IMR-90 (cell line): Measurements from ENCODE around the gene VPS52.
A peak's percentile ranks its signal among the peaks of the same experiment; 100 is the strongest.

Experiments used
- BHLHE40 ChIP-seq: fragments of 150-350 bp; IDR thresholded peaks from 2 replicates; pipeline ENCODE4 v1.6.1; 2016; ENCODE audit warnings: mild to moderate bottlenecking, low read depth, low read length
- CTCF ChIP-seq: conservative IDR thresholded peaks from 2 replicates; pipeline ENCODE4 v1.5.1; 2012; ENCODE audit warnings: mild to moderate bottlenecking, low read depth, low read length, improper control_type of control experiment
- ELK1 ChIP-seq: fragments of 150-350 bp; IDR thresholded peaks from 2 replicates; pipeline ENCODE4 v1.6.1; 2016; ENCODE audit warnings: low read depth, mild to moderate bottlenecking, low read length, moderate library complexity, borderline replicate concordance
- FOS ChIP-seq: fragments of 150-350 bp; IDR thresholded peaks from 2 replicates; pipeline ENCODE4 v1.6.1; 2016; ENCODE audit warnings: low read depth, low read length
- MAFK ChIP-seq: IDR thresholded peaks from 2 replicates; pipeline ENCODE4 v1.6.1; 2012; ENCODE audit warnings: low read depth, low read length, improper control_type of control experiment
- MAZ ChIP-seq: IDR thresholded peaks from 2 replicates; pipeline ENCODE4 v1.6.1; 2012; ENCODE audit warnings: low read depth, mild to moderate bottlenecking, low read length, improper control_type of control experiment, moderate library complexity, borderline replicate concordance
- MXI1 ChIP-seq: IDR thresholded peaks from 2 replicates; pipeline ENCODE4 v1.6.1; 2012; ENCODE audit warnings: low read depth, mild to moderate bottlenecking, low read length, moderate library complexity, borderline replicate concordance
- POLR2A ChIP-seq: IDR thresholded peaks from 2 replicates; pipeline ENCODE4 v1.6.1; 2012; ENCODE audit warnings: mild to moderate bottlenecking, low read depth, low read length
- RAD21 ChIP-seq: IDR thresholded peaks from 2 replicates; pipeline ENCODE4 v1.6.1; 2012; ENCODE audit warnings: low read length, improper control_type of control experiment
- RCOR1 ChIP-seq: IDR thresholded peaks from 2 replicates; pipeline ENCODE4 v1.6.1; 2012; ENCODE audit warnings: mild to moderate bottlenecking, low read length, improper control_type of control experiment; ENCODE audit not compliant: insufficient replicate concordance
- RFX5 ChIP-seq: IDR thresholded peaks from 2 replicates; pipeline ENCODE4 v1.8.0; 2012; ENCODE audit warnings: low read depth, mild to moderate bottlenecking, low read length, moderate library complexity
- SMC3 ChIP-seq: fragments of 150-350 bp; IDR thresholded peaks from 2 replicates; pipeline ENCODE4 v1.6.1; 2016; ENCODE audit warnings: low read depth, mild to moderate bottlenecking, antibody characterized with exemption, low read length, moderate library complexity
- USF2 ChIP-seq: fragments of 150-350 bp; IDR thresholded peaks from 2 replicates; pipeline ENCODE4 v1.6.1; 2017; ENCODE audit warnings: mild to moderate bottlenecking, antibody characterized with exemption, low read length, low read depth

GRCh38 chr6:33298773-33299236, 27.1 kb upstream of the VPS52 start, which contains the start of gene RGL2:
- TF ChIP-seq RAD21 = no peak
- TF ChIP-seq CTCF = no peak
- TF ChIP-seq POLR2A = no peak
- no peak for TF ChIP-seq RCOR1
- TF ChIP-seq MAFK = no peak
- TF ChIP-seq ELK1 = no peak
- no peak for TF ChIP-seq USF2
- no peak for TF ChIP-seq RFX5
- TF ChIP-seq SMC3 = no peak
- no peak for TF ChIP-seq FOS
- no peak for TF ChIP-seq BHLHE40
- no peak for TF ChIP-seq MXI1
- 0 out of 2 replicates have a peak, but pooled peaks have one; percentile 2 for TF ChIP-seq MAZ
